ENCODE results near the gene PAN3. TPM values are rescaled to one million over a fixed set of nuclear protein-coding genes. Genes with fewer than 3 reads are reported as not detected.

PAN3 gene
- total RNA-seq, 1 donor from 2014 or later: 34.5 TPM

- H3K27ac ChIP-seq: no peak overlapping the region
- intact Hi-C loops (cut with DNase I): no loop called here
- no peak for DNase-seq (ENCODE audit: low spot score in 2 of 2)
- H3K27me3 ChIP-seq: no peaks in the 10 kb centered on the region
- no peak overlapping the region for H3K4me3 ChIP-seq
- TF ChIP-seq, protein P1, sequence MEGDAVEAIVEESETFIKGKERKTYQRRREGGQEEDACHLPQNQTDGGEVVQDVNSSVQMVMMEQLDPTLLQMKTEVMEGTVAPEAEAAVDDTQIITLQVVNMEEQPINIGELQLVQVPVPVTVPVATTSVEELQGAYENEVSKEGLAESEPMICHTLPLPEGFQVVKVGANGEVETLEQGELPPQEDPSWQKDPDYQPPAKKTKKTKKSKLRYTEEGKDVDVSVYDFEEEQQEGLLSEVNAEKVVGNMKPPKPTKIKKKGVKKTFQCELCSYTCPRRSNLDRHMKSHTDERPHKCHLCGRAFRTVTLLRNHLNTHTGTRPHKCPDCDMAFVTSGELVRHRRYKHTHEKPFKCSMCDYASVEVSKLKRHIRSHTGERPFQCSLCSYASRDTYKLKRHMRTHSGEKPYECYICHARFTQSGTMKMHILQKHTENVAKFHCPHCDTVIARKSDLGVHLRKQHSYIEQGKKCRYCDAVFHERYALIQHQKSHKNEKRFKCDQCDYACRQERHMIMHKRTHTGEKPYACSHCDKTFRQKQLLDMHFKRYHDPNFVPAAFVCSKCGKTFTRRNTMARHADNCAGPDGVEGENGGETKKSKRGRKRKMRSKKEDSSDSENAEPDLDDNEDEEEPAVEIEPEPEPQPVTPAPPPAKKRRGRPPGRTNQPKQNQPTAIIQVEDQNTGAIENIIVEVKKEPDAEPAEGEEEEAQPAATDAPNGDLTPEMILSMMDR (IDR thresholded peaks at IDR 0.05): no peak
- peaks cover 0 to 3% of the 10 kb centered on the region in 2 donors for H3K4me1 ChIP-seq
- H3K9me3 ChIP-seq: no peaks in the 10 kb centered on the region
- no peaks in the 10 kb centered on the region for H3K36me3 ChIP-seq
Measured at GRCh38 chr13:28163587-28163986, 25.2 kb downstream of the PAN3 start.

DNA sequence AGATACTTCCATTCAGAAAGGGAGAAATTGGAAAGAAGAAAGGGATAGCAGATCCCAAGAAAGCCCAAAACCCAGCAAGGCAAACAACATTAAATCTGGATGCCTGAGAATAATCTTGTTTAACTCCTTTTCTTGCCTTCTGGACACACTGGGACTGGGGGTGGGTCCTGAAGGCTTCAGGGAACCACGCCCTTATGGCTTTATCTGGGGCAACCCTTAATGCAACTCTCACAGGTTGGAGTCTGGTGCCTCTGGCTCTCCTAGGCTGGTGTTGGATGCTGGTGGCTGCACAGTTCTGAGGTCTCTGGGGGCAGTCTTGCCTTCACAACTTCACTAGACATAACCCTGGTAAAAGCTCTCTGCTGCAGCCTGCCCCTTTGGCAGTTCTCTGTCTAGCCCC is 27.9 kb downstream of the PAN3 start:
- no peak overlapping the region for H3K27ac ChIP-seq
- no peak for DNase-seq (ENCODE audit: low spot score in 2 of 2)
- H3K36me3 ChIP-seq: no peaks in the 10 kb centered on the region
- TF ChIP-seq, protein P1 (IDR thresholded peaks at IDR 0.05): no peak
- intact Hi-C loops (cut with DNase I): no loop called here
- H3K4me3 ChIP-seq: no peak overlapping the region
- H3K27me3 ChIP-seq: no peaks in the 10 kb centered on the region
- H3K4me1 ChIP-seq: no peaks in the 10 kb centered on the region
- H3K9me3 ChIP-seq: no peaks in the 10 kb centered on the region

- Histone ChIP-seq H3K27me3 (no peaks in the 10 kb centered on the region), H3K27ac (no peak overlapping the region), H3K9me3 (no peaks in the 10 kb centered on the region), H3K4me1 (no peaks in the 10 kb centered on the region), H3K36me3 (no peaks in the 10 kb centered on the region), H3K4me3 (no peak overlapping the region)
- intact Hi-C loops (cut with DNase I): no loop called here
- no peak for DNase-seq (ENCODE audit: low spot score in 2 of 2)
- TF ChIP-seq, protein P1 (IDR thresholded peaks at IDR 0.05): no peak
Measured at GRCh38 chr13:28171266-28171665, 32.9 kb downstream of the PAN3 start.

DNA sequence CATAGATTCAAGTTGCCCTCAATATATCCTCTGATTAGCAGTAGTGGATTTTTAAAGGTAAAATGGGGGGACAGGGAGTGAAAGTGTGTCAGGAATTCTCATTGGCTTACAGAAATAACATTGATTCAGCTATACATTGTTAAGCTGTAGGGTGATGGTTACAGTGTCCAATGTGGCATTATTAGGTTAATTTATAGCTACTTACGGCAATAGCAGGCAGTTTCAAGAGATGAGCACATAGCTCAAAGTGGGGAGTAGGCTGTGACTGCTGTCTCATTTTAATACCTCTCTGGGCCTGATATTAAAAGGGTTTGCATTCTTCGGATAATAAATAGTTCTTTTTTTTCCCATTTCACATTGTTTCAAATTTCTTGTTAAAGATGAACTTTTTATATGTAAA is 34.6 kb downstream of the PAN3 start:
- DNase-seq (ENCODE audit: low spot score in 2 of 2): no peak
- H3K4me3 ChIP-seq: no peak overlapping the region
- H3K27me3 ChIP-seq: no peaks in the 10 kb centered on the region
- H3K36me3 ChIP-seq: peaks cover 0 to 3% of the 10 kb centered on the region in 2 donors
- H3K9me3 ChIP-seq: no peaks in the 10 kb centered on the region
- intact Hi-C loops (cut with DNase I): no loop called here
- TF ChIP-seq, protein P1 (IDR thresholded peaks at IDR 0.05): no peak
- H3K27ac ChIP-seq: no peak overlapping the region
- no peaks in the 10 kb centered on the region for H3K4me1 ChIP-seq

DNA sequence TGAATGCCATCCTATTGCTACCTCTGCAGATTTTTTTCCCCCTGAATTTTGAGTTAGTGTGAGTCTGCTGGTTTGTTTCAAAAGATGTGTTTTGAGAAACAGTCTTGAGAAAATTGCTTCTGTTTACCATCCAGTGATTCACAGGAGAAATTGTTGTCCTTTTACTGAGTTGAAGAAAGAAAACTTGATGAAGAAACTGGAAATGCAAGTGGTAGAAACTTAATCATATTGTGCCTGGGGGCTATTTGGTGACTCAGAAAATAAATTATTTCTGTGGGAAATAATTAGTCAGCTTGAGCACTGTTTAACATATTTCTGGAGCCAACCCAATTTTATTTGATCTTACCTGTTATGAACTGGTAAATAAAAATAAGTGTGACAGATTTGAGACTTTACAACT is 35.4 kb downstream of the PAN3 start:
- intact Hi-C loops (cut with DNase I): no loop called here
- H3K4me1 ChIP-seq: no peaks in the 10 kb centered on the region
- no peak overlapping the region for H3K27ac ChIP-seq
- no peak for DNase-seq (ENCODE audit: low spot score in 2 of 2)
- no peaks in the 10 kb centered on the region for H3K27me3 ChIP-seq
- peaks cover 0 to 3% of the 10 kb centered on the region in 2 donors for H3K36me3 ChIP-seq
- TF ChIP-seq, protein P1 (IDR thresholded peaks at IDR 0.05): no peak
- H3K9me3 ChIP-seq: no peaks in the 10 kb centered on the region
- H3K4me3 ChIP-seq: no peak overlapping the region

- no peak for DNase-seq (ENCODE audit: low spot score in 2 of 2)
- no peaks in the 10 kb centered on the region for H3K4me1 ChIP-seq
- peaks cover 0 to 3% of the 10 kb centered on the region in 2 donors for H3K36me3 ChIP-seq
- H3K27ac ChIP-seq: no peak overlapping the region
- H3K27me3 ChIP-seq: no peaks in the 10 kb centered on the region
- H3K4me3 ChIP-seq: no peak overlapping the region
- TF ChIP-seq, protein P1 (IDR thresholded peaks at IDR 0.05): no peak
- no peaks in the 10 kb centered on the region for H3K9me3 ChIP-seq
- intact Hi-C loops (cut with DNase I): no loop called here
Measured at GRCh38 chr13:28177327-28177726, 39.0 kb downstream of the PAN3 start.
